RWPE2 (cell line): ENCODE results near the gene DOP1A.

Source experiments
- ATAC-seq: fragments of 200-7000 bp; cut with Tn5 transposase; 3 replicates; pipeline ENCODE4 v1.9.1; 2021; ENCODE audit warnings: low read depth
- DNase-seq: peaks from one replicate; pipeline ENCODE4 v3.0.0-alpha.2; 2020; ENCODE audit warnings: low spot score
- H3K27ac ChIP-seq: fragments of 450-650 bp; 2 replicates; pipeline ENCODE4 v1.5.1; 2017; ENCODE audit warnings: mild to moderate bottlenecking; ENCODE audit not compliant: poor library complexity, severe bottlenecking
- H3K27me3 ChIP-seq: fragments of 250-450 bp; sonication (Bioruptor Pico); 2 replicates; pipeline ENCODE4 v1.5.1; 2021; ENCODE audit warnings: mild to moderate bottlenecking, moderate library complexity; ENCODE audit not compliant: insufficient read depth, poor library complexity, severe bottlenecking
- H3K36me3 ChIP-seq: fragments of 250-450 bp; sonication (Bioruptor Pico); 2 replicates; pipeline ENCODE4 v1.5.1; 2020; ENCODE audit warnings: low read depth, mild to moderate bottlenecking, moderate library complexity
- H3K4me1 ChIP-seq: fragments of 250-450 bp; sonication (Bioruptor Pico); 2 replicates; pipeline ENCODE4 v1.5.1; 2021; ENCODE audit warnings: mild to moderate bottlenecking, moderate library complexity; ENCODE audit not compliant: insufficient read depth, poor library complexity, severe bottlenecking
- H3K4me3 ChIP-seq: fragments of 250-450 bp; sonication (Bioruptor Pico); 2 replicates; pipeline ENCODE4 v1.5.1; 2021; ENCODE audit warnings: mild to moderate bottlenecking, moderate library complexity; ENCODE audit not compliant: severe bottlenecking
- H3K9me3 ChIP-seq: fragments of 250-450 bp; sonication (Bioruptor Pico); 2 replicates; pipeline ENCODE4 v1.5.1; 2021; ENCODE audit warnings: mild to moderate bottlenecking, moderate library complexity; ENCODE audit not compliant: severe bottlenecking
- CTCF ChIP-seq: fragments of 450-650 bp; IDR thresholded peaks from one replicate; pipeline ENCODE4 v1.5.1; 2017; ENCODE audit warnings: mild to moderate bottlenecking, moderate library complexity; ENCODE audit not compliant: poor library complexity, severe bottlenecking

DOP1A gene

GRCh38 chr6:83067448-83068439 is at the start of gene DOP1A:
Gene DOP1A, plus strand, starts transcription at chr6:83067671. Its CDS starts 29,307 bp downstream, at chr6:83096978.
- Histone ChIP-seq H3K27me3 (no peaks in the 10 kb centered on the region), H3K27ac (peak within 1 kb of the TSS; percentile 76), H3K9me3 (no peaks in the 10 kb centered on the region), H3K4me3 (peak within 1 kb of the TSS; percentile 83), H3K36me3 (no peaks in the 10 kb centered on the region), H3K4me1 (peaks cover 38% of the 10 kb centered on the region)
- peak; percentile 96 for DNase-seq
- TF ChIP-seq CTCF: peak; percentile 97
- ATAC-seq: peak; percentile 86

GRCh38 chr6:83019741-83020140 is 47.7 kb upstream of the DOP1A start:
- Histone ChIP-seq H3K36me3 (peaks cover 13% of the 10 kb centered on the region), H3K27ac (no peak overlapping the region), H3K27me3 (no peaks in the 10 kb centered on the region), H3K9me3 (no peaks in the 10 kb centered on the region), H3K4me3 (no peak overlapping the region), H3K4me1 (no peaks in the 10 kb centered on the region)
- no peak for TF ChIP-seq CTCF
- DNase-seq (no peak), ATAC-seq (no peak)

- ATAC-seq (no peak), DNase-seq (no peak)
- no peaks in the 10 kb centered on the region for H3K4me1 ChIP-seq
- H3K36me3 ChIP-seq: peaks cover 3% of the 10 kb centered on the region; the same call in 1 of the 2 replicates
- no peak overlapping the region for H3K27ac ChIP-seq
- H3K9me3 ChIP-seq: no peaks in the 10 kb centered on the region
- no peaks in the 10 kb centered on the region for H3K27me3 ChIP-seq
- H3K4me3 ChIP-seq: no peak overlapping the region
- no peak for TF ChIP-seq CTCF
These were observed 35.8 kb upstream of the DOP1A start for GRCh38 chr6:83031689-83032088.

- ATAC-seq (peak; percentile 45; the same call in 1 of the 3 replicates), DNase-seq (no peak)
- Histone ChIP-seq H3K36me3 (no peaks in the 10 kb centered on the region; the same call in 1 of the 2 replicates), H3K4me3 (no peak overlapping the region), H3K9me3 (no peaks in the 10 kb centered on the region), H3K27me3 (no peaks in the 10 kb centered on the region), H3K27ac (no peak overlapping the region), H3K4me1 (peaks cover 9% of the 10 kb centered on the region)
- no peak for TF ChIP-seq CTCF
These were observed 29.2 kb upstream of the DOP1A start for GRCh38 chr6:83038246-83038645.

GRCh38 chr6:83042467-83043053 is 24.9 kb upstream of the DOP1A start:
- H3K27ac ChIP-seq: no peak overlapping the region
- DNase-seq (no peak), ATAC-seq (no peak)
- H3K4me3 ChIP-seq: no peak overlapping the region
- peaks cover 4% of the 10 kb centered on the region for H3K36me3 ChIP-seq
- H3K9me3 ChIP-seq: no peaks in the 10 kb centered on the region
- TF ChIP-seq CTCF: no peak
- H3K27me3 ChIP-seq: no peaks in the 10 kb centered on the region
- H3K4me1 ChIP-seq: peaks cover 9% of the 10 kb centered on the region
